Measurements from ENCODE around the gene HOXB1.
A peak's percentile ranks its signal among the peaks of the same experiment; 100 is the strongest.

Gene HOXB1

GRCh38 chr17:48554412-48555257 is 23.8 kb upstream of the HOXB1 start:
- no peak for DNase-seq (ENCODE audit: low read depth in 2 of 2)

GRCh38 chr17:48553826-48554225 is 23.0 kb upstream of the HOXB1 start:
- no peak for DNase-seq (ENCODE audit: low read depth in 2 of 2)

- DNase-seq (ENCODE audit: low read depth in 2 of 2) = no peak
Measured at GRCh38 chr17:48553190-48553547, 22.4 kb upstream of the HOXB1 start.

- no peak for DNase-seq (ENCODE audit: low read depth in 2 of 2)
Measured at GRCh38 chr17:48552466-48553189, 21.8 kb upstream of the HOXB1 start.

- no peak for DNase-seq (ENCODE audit: low read depth in 2 of 2)
Measured at GRCh38 chr17:48551596-48552465, 21.0 kb upstream of the HOXB1 start.

GRCh38 chr17:48551214-48551555 is 20.4 kb upstream of the HOXB1 start:
- no peak for DNase-seq (ENCODE audit: low read depth in 2 of 2)

- no peak for DNase-seq (ENCODE audit: low read depth in 2 of 2)
Measured at GRCh38 chr17:48550502-48551213, 19.8 kb upstream of the HOXB1 start.

GRCh38 chr17:48549914-48550501 is 19.2 kb upstream of the HOXB1 start:
- DNase-seq (ENCODE audit: low read depth in 2 of 2) = no peak

- no peak for DNase-seq (ENCODE audit: low read depth in 2 of 2)
Measured at GRCh38 chr17:48549281-48549630, 18.4 kb upstream of the HOXB1 start.

- DNase-seq (ENCODE audit: low read depth in 2 of 2) = no peak
Measured at GRCh38 chr17:48548523-48549280, 17.9 kb upstream of the HOXB1 start.

- DNase-seq (ENCODE audit: low read depth in 2 of 2) = no peak
Measured at GRCh38 chr17:48547808-48548522, 17.2 kb upstream of the HOXB1 start.

GRCh38 chr17:48546924-48547807 is 16.4 kb upstream of the HOXB1 start:
- no peak for DNase-seq (ENCODE audit: low read depth in 2 of 2)

GRCh38 chr17:48546137-48546923 is 15.5 kb upstream of the HOXB1 start:
- no peak for DNase-seq (ENCODE audit: low read depth in 2 of 2)

- no peak for DNase-seq (ENCODE audit: low read depth in 2 of 2)
Measured at GRCh38 chr17:48545539-48545938, 14.7 kb upstream of the HOXB1 start.

GRCh38 chr17:48545022-48545375 is 14.2 kb upstream of the HOXB1 start, which contains the start of gene HOXB2:
Gene HOXB2 (minus strand): TSS chr17:48545109. CDS start chr17:48544911, 198 bp downstream.
- DNase-seq (ENCODE audit: low read depth in 2 of 2) = no peak

- DNase-seq (ENCODE audit: low read depth in 2 of 2) = peak in 1 of 2 donors; percentile 17
Measured at GRCh38 chr17:48544349-48545021, 13.7 kb upstream of the HOXB1 start.

GRCh38 chr17:48543854-48544348 is 13.1 kb upstream of the HOXB1 start:
- peak in 1 of 2 donors; percentile 15 for DNase-seq (ENCODE audit: low read depth in 2 of 2)
